Neural crest cell (in vitro differentiated cells): ENCODE data around the gene SART3. TPM values are rescaled to one million over a fixed set of nuclear protein-coding genes. Genes with fewer than 3 reads are reported as not detected.

Source experiments
- DNase-seq: peaks from one replicate; pipeline ENCODE4 v3.0.0; 2021; ENCODE audit warnings: low read depth, mixed read lengths, low spot score
- H3K27ac Mint-ChIP-seq: one replicate; pipeline ENCODE4 v1.8.0; 2021; ENCODE audit warnings: mild to moderate bottlenecking, mixed read lengths; ENCODE audit not compliant: unreplicated experiment
- H3K27me3 Mint-ChIP-seq: 2 replicates; pipeline ENCODE4 v1.8.0; 2021; ENCODE audit warnings: low read depth, mild to moderate bottlenecking, mixed read lengths
- H3K36me3 Mint-ChIP-seq: 2 replicates; pipeline ENCODE4 v1.8.0; 2021; ENCODE audit warnings: low read depth, mild to moderate bottlenecking, mixed read lengths
- H3K4me1 Mint-ChIP-seq: 2 replicates; pipeline ENCODE4 v1.8.0; 2021; ENCODE audit warnings: mixed read lengths
- H3K4me3 Mint-ChIP-seq: one replicate; pipeline ENCODE4 v1.8.0; 2021; ENCODE audit warnings: mild to moderate bottlenecking, mixed read lengths
- H3K9me3 Mint-ChIP-seq: 2 replicates; pipeline ENCODE4 v1.8.0; 2021; ENCODE audit warnings: mixed read lengths
- total RNA-seq: library from RNA; stranded (reverse); gene quantifications from 2 replicates; pipeline ENCODE4 v1.2.1, GENCODE V29; 2021
- TF ChIP-seq, protein P1 (sequence below): fragments of 200-600 bp; sonication (generic); conservative IDR thresholded peaks from 2 replicates; pipeline ENCODE4 v1.5.0; 2021; ENCODE audit warnings: antibody characterized with exemption, mild to moderate bottlenecking

Gene SART3
- total RNA-seq, 1 donor from 2014 or later = 89.5 TPM

DNA sequence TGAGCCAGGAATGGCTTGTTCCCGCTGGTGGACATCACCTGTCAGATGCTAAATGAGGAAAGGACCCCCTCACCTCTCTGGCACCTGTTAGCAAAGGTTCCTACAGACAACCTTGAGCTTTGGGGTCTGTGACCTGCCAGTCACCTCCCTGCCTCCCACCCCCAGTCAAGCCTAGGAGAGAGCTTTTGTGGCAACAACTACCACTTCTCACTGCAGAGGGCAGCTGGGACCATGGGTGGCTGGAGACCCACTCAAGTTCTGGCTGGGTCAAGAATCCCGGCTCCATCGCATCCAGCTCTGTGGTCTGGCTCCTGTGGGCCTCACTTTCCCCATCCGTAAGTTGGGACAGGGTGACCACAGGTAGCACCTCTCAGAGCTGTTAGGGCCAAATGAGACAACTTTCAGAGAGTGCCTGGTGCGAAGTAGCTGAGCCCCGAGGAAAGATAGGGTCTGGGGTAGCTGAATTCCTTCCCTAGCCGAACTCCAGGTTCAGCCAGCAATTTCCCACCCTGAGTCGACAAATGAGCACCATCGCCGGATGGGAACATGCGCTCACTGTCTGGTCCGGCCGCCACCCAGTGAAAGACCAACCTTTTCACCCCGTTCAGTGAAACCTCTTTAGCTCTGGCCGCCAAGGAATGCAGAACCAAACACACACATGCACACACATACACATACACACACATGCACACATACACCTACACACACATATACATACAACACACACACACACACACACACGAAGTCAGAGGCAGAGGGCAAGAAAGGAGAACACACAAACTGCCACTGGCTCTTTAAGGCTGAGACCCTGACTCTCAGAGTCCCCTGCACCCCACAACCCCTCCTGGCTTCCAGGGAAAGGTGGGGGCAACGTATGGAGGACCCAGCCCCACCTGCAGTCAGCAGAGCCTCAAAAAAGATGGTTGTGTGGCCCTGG lies 35.0 kb upstream of the SART3 start:
- no peak overlapping the region for H3K4me3 Mint-ChIP-seq
- no peaks in the 10 kb centered on the region for H3K9me3 Mint-ChIP-seq
- H3K27ac Mint-ChIP-seq = no peak overlapping the region
- H3K4me1 Mint-ChIP-seq = peaks cover 7% of the 10 kb centered on the region
- no peaks in the 10 kb centered on the region for H3K27me3 Mint-ChIP-seq
- H3K36me3 Mint-ChIP-seq = no peaks in the 10 kb centered on the region
- no peak for DNase-seq
- TF ChIP-seq, protein P1, sequence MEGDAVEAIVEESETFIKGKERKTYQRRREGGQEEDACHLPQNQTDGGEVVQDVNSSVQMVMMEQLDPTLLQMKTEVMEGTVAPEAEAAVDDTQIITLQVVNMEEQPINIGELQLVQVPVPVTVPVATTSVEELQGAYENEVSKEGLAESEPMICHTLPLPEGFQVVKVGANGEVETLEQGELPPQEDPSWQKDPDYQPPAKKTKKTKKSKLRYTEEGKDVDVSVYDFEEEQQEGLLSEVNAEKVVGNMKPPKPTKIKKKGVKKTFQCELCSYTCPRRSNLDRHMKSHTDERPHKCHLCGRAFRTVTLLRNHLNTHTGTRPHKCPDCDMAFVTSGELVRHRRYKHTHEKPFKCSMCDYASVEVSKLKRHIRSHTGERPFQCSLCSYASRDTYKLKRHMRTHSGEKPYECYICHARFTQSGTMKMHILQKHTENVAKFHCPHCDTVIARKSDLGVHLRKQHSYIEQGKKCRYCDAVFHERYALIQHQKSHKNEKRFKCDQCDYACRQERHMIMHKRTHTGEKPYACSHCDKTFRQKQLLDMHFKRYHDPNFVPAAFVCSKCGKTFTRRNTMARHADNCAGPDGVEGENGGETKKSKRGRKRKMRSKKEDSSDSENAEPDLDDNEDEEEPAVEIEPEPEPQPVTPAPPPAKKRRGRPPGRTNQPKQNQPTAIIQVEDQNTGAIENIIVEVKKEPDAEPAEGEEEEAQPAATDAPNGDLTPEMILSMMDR = no peak

DNA sequence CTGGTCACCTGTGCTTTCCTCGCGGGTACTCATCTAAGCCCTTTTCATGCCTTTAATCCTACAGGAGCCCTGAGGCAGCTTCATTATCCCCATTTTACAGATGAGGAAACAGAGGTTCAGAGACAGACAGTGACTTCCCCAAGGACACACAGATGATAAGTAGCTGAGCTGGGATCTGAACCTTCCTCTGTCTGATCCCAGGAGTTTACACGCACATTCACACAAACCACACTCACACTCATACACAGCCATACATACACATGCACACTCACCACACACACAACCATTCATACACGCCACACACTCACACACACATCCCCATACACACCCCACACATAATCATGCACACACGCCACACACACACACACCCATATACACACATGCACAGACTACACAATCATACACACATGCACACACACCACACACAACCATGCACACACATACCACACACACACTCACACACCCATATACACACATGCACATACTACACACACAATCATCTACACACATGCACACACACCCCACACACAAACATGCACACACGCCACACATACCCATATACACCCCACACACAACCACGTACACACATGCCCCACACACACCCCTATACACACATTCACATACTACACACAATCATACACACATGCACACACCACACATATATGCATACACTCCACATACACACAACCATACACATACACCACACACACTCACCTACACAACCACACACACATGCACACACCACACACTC lies 34.2 kb upstream of the SART3 start:
- H3K36me3 Mint-ChIP-seq = no peaks in the 10 kb centered on the region
- no peak overlapping the region for H3K27ac Mint-ChIP-seq

DNA sequence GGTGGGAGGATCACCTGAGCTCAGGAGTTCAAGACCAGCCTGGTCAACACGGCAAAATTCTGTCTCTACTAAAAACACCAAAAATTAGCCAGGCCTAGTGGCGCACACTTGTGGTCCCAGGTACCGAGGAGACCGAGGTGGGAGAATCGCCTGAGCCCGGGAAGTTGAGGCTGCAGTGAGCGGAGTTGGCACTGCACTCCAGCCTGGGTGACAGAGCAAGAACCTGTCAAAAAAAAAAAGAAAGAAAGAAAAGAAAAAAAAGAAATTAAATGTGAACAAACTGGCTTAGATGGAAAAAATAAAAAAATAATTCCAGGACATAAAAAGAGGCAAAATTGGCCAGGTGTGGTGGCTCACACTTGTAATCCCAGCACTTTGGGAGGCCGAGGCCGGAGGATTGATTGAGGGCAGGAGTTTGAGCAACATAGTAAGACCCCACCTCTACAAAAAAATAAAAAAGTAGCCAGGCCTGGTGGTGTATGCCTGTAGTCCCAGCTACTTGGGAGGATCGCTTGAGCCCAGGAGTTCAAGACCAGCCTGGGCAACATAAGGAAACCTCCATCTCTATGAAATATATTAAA lies 33.4 kb upstream of the SART3 start:
- TF ChIP-seq, protein P1 = no peak
- no peaks in the 10 kb centered on the region for H3K27me3 Mint-ChIP-seq
- no peaks in the 10 kb centered on the region for H3K9me3 Mint-ChIP-seq
- no peak for DNase-seq
- peaks cover 7% of the 10 kb centered on the region for H3K4me1 Mint-ChIP-seq
- no peak overlapping the region for H3K4me3 Mint-ChIP-seq
- no peaks in the 10 kb centered on the region for H3K36me3 Mint-ChIP-seq
- H3K27ac Mint-ChIP-seq = no peak overlapping the region

More for the DNA sequence above, 34.2 kb upstream of the SART3 start:
- Mint-ChIP-seq H3K27me3 (no peaks in the 10 kb centered on the region), H3K4me3 (no peak overlapping the region), H3K9me3 (no peaks in the 10 kb centered on the region), H3K4me1 (peaks cover 7% of the 10 kb centered on the region)
- DNase-seq = no peak
- TF ChIP-seq, protein P1 = no peak

DNA sequence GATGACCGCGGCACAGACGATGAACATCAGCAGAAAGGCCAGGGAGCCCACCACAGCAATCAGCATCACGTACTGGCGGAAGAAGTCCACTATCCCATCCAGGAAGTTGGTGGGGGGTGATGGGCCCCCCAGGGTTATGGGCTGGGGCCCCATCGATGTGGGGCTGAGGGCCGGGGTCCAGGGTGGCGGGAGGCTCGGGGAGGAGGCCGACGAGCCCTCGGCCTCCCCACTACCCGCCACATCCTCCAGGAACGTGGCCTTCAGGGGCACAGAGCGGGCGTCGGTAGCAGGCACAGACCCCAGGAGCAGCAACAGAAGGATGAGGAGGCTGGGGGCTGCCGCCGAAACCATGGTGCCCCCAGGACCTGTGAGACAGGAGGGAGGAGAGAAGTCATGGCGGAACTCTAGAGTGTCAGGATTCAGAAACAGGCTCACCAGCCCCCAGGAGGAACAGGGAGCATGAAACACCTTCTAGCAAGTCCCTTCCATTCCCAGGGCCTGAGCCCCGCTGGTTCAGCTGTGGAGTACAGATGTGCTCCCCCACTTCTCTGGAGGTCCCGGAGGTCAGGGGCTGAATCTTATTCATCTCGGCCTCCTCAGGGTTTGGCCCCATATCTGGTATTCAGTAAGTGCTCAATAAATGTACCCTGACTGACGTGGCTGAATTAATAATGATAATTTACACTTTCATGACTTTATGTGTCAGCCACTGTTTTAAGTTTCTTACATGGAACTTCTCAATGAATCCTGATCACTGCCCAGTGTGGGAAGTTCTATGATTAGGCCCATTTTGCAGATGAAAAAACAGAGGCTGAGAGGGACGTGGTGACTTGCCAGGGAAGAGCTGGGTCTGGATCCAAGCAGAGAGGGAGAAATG lies 31.3 kb upstream of the SART3 start:
- Mint-ChIP-seq H3K36me3 (no peaks in the 10 kb centered on the region), H3K27me3 (no peaks in the 10 kb centered on the region), H3K27ac (no peak overlapping the region), H3K4me3 (no peak overlapping the region), H3K4me1 (peaks cover 5% of the 10 kb centered on the region), H3K9me3 (no peaks in the 10 kb centered on the region)
- TF ChIP-seq, protein P1 = no peak
- DNase-seq = no peak
